Measurements from ENCODE around the gene ASS1. TPM values are rescaled to one million over a fixed set of nuclear protein-coding genes. Genes with fewer than 3 reads are reported as not detected.

The ASS1 gene
- total RNA-seq, 1 experiment from 2014 or later: 26.2 TPM

GRCh38 chr9:130441031-130441430 lies 3.7 kb upstream of the ASS1 start:
- Histone ChIP-seq H3K4me3 (ENCODE audit: low read depth in 2 of 2, low read length in 2 of 2) (no peak overlapping the region), H3K4me1 (ENCODE audit: control insufficient read depth, insufficient read depth, low read length) (peaks cover 5% of the 10 kb centered on the region; the same call in 1 of the 2 replicates), H3K27ac (ENCODE audit: low read length) (no peak overlapping the region), H3K9me3 (ENCODE audit: control insufficient read depth, insufficient read depth, low read depth, low read length) (peaks cover 7% of the 10 kb centered on the region; the same call in 1 of the 2 replicates), H3K36me3 (ENCODE audit: control insufficient read depth, insufficient read depth, low read length) (no peaks in the 10 kb centered on the region), H3K27me3 (ENCODE audit: control insufficient read depth, insufficient read depth, low read length) (no peaks in the 10 kb centered on the region)
- in situ Hi-C loops (cut with HindIII; ENCODE audit: low pct_unique_long_range_greater_than_20kb, low sequenced_read_pairs): no loop called here
- TF ChIP-seq POLR2AphosphoS5 (IDR thresholded peaks at IDR 0.05; ENCODE audit: low read depth, low read length) (no peak), SIN3A (IDR thresholded peaks at IDR 0.05; ENCODE audit: borderline replicate concordance, insufficient read depth, low read depth, low read length) (no peak), TCF7L2 (IDR thresholded peaks at IDR 0.05; ENCODE audit: low read depth, low read length) (no peak), REST (IDR thresholded peaks at IDR 0.05; ENCODE audit: insufficient read depth in 1 of 2, low read depth in 2 of 2, low read length in 1 of 2) (no peak), CTCF (IDR thresholded peaks at IDR 0.05) (no peak)
- ChIA-PET POLR2A (no interaction called here), CTCF (no interaction called here)
- BruUV-seq (replicated peaks): no TSS peak
- no peak for ATAC-seq
- no peak for DNase-seq (ENCODE audit: low read depth, low spot score)
- intact Hi-C loops (cut with micrococcal nuclease; ENCODE audit: unreplicated experiment): no loop called here

GRCh38 chr9:130442746-130443455 lies 1.9 kb upstream of the ASS1 start:
- POLR2A ChIA-PET: no interaction called here
- Histone ChIP-seq H3K27ac (ENCODE audit: low read length) (no peak overlapping the region), H3K9me3 (ENCODE audit: control insufficient read depth, insufficient read depth, low read depth, low read length) (peaks cover 7% of the 10 kb centered on the region; the same call in 1 of the 2 replicates), H3K4me3 (ENCODE audit: low read depth in 2 of 2, low read length in 2 of 2) (no peak overlapping the region), H3K36me3 (ENCODE audit: control insufficient read depth, insufficient read depth, low read length) (no peaks in the 10 kb centered on the region), H3K27me3 (ENCODE audit: control insufficient read depth, insufficient read depth, low read length) (no peaks in the 10 kb centered on the region), H3K4me1 (ENCODE audit: control insufficient read depth, insufficient read depth, low read length) (peaks cover 15% of the 10 kb centered on the region)
- in situ Hi-C loops (cut with HindIII; ENCODE audit: low pct_unique_long_range_greater_than_20kb, low sequenced_read_pairs): no loop called here
- ATAC-seq: no peak
- DNase-seq (ENCODE audit: low read depth, low spot score): no peak
- CTCF ChIA-PET: interaction anchor here (0.5 kb wide), 1 partner anchor 15 kb away, joined by 3 read pairs; no protein-coding TSS in a partner anchor
- BruUV-seq (replicated peaks): no TSS peak
- no peak for TF ChIP-seq REST (IDR thresholded peaks at IDR 0.05; ENCODE audit: insufficient read depth in 1 of 2, low read depth in 2 of 2, low read length in 1 of 2)
- intact Hi-C loops (cut with micrococcal nuclease; ENCODE audit: unreplicated experiment): no loop called here
